Measurements from ENCODE around the gene SYT13.

GRCh38 chr11:45314900-45315299 is 28.8 kb upstream of the SYT13 start:
- no peak for TF ChIP-seq YY1 (IDR thresholded peaks at IDR 0.05; ENCODE audit: low read depth)
- TF ChIP-seq CREB1 (IDR thresholded peaks at IDR 0.05; ENCODE audit: low read depth), result no peak
- TF ChIP-seq EP300 (IDR thresholded peaks at IDR 0.05; ENCODE audit: borderline replicate concordance), result no peak
- TF ChIP-seq EGR1 (IDR thresholded peaks at IDR 0.05), result no peak
- TF ChIP-seq CEBPB (IDR thresholded peaks at IDR 0.05), result no peak

Data from Ishikawa (cell line).